AG09319 (cell line): Measurements from ENCODE around the gene ECT2.
"Not testable (repeated sequence)": the region's sequence is repeated elsewhere in the genome, so short reads cannot be mapped to it uniquely, and the experiment has no call there.

Source experiments
- DNase-seq: peaks from one replicate; pipeline ENCODE4 v3.0.0-alpha.2; 2010; ENCODE audit warnings: low read depth; ENCODE audit errors: extremely low read depth
- TF ChIP-seq, protein P1 (sequence below): IDR thresholded peaks from 2 replicates; pipeline ENCODE4 v1.5.1; 2011; ENCODE audit warnings: low read depth, mild to moderate bottlenecking, inconsistent platforms, low read length, moderate library complexity

ECT2 gene, protein sequence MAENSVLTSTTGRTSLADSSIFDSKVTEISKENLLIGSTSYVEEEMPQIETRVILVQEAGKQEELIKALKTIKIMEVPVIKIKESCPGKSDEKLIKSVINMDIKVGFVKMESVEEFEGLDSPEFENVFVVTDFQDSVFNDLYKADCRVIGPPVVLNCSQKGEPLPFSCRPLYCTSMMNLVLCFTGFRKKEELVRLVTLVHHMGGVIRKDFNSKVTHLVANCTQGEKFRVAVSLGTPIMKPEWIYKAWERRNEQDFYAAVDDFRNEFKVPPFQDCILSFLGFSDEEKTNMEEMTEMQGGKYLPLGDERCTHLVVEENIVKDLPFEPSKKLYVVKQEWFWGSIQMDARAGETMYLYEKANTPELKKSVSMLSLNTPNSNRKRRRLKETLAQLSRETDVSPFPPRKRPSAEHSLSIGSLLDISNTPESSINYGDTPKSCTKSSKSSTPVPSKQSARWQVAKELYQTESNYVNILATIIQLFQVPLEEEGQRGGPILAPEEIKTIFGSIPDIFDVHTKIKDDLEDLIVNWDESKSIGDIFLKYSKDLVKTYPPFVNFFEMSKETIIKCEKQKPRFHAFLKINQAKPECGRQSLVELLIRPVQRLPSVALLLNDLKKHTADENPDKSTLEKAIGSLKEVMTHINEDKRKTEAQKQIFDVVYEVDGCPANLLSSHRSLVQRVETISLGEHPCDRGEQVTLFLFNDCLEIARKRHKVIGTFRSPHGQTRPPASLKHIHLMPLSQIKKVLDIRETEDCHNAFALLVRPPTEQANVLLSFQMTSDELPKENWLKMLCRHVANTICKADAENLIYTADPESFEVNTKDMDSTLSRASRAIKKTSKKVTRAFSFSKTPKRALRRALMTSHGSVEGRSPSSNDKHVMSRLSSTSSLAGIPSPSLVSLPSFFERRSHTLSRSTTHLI

GRCh38 chr3:172750368-172751174 is at the start of gene ECT2:
TSS of gene ECT2 (plus strand) at chr3:172750726. CDS start at chr3:172754531, 3,805 bp downstream.
- DNase-seq: peak; percentile 99
- TF ChIP-seq, protein P1, sequence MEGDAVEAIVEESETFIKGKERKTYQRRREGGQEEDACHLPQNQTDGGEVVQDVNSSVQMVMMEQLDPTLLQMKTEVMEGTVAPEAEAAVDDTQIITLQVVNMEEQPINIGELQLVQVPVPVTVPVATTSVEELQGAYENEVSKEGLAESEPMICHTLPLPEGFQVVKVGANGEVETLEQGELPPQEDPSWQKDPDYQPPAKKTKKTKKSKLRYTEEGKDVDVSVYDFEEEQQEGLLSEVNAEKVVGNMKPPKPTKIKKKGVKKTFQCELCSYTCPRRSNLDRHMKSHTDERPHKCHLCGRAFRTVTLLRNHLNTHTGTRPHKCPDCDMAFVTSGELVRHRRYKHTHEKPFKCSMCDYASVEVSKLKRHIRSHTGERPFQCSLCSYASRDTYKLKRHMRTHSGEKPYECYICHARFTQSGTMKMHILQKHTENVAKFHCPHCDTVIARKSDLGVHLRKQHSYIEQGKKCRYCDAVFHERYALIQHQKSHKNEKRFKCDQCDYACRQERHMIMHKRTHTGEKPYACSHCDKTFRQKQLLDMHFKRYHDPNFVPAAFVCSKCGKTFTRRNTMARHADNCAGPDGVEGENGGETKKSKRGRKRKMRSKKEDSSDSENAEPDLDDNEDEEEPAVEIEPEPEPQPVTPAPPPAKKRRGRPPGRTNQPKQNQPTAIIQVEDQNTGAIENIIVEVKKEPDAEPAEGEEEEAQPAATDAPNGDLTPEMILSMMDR: peak; percentile 77

DNA sequence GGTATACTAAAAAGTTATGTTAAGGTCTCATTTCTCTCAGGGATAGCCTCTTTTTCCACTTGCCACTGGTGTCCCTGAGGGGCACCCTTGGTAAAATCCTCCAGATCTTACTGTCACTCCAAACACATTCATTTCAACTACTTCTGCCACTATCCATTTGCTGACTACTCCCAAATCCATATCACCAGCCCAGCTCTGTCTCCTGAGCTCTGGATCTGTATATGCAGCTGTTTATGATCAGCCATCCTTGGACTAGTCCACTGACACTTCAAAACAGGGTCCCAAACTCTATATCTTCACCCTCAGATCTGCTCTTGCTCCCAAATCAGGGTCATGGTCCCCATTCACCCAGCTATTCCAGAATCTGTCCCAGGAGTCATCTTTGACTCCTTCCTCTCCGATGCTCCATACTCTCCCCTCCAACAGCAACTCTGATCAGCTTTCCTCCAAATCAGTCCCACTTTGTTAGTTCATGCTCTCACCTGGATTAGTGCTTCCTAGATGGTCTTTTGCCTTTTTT is 49.5 kb upstream of the ECT2 start:
- TF ChIP-seq, protein P1: no peak

GRCh38 chr3:172701751-172702150 is 48.8 kb upstream of the ECT2 start:
- TF ChIP-seq, protein P1: no peak
- no peak for DNase-seq

More for the DNA sequence above, 49.5 kb upstream of the ECT2 start:
- DNase-seq: no peak

GRCh38 chr3:172702256-172702655 is 48.3 kb upstream of the ECT2 start:
- TF ChIP-seq, protein P1: no peak
- DNase-seq: no peak

GRCh38 chr3:172702731-172703130 is 47.8 kb upstream of the ECT2 start:
- not testable (repeated sequence) for DNase-seq

- DNase-seq: no peak
- TF ChIP-seq, protein P1: no peak
These were observed 46.5 kb upstream of the ECT2 start for GRCh38 chr3:172704001-172704400.

- no peak for DNase-seq
- TF ChIP-seq, protein P1: no peak
These were observed 45.4 kb upstream of the ECT2 start for GRCh38 chr3:172705170-172705569.
